ENCODE data around the gene NRXN2. TPM values are rescaled to one million over a fixed set of nuclear protein-coding genes. Genes with fewer than 3 reads are reported as not detected.
A peak's percentile ranks its signal among the peaks of the same experiment; 100 is the strongest.
"Not testable (repeated sequence)": the region's sequence is repeated elsewhere in the genome, so short reads cannot be mapped to it uniquely, and the experiment has no call there.

Gene NRXN2
- polyA plus RNA-seq, 3 donors = 13.1 to 25.8 (median 23.4) TPM

GRCh38 chr11:64569300-64569970 is 153.6 kb downstream of the NRXN2 start:
- no peak for DNase-seq (ENCODE audit: extremely low read depth in 1 of 11, low read depth in 9 of 11, low spot score in 4 of 11)

- DNase-seq (ENCODE audit: extremely low read depth in 1 of 11, low read depth in 9 of 11, low spot score in 4 of 11) = no peak
Measured at GRCh38 chr11:64568584-64569140, 154.3 kb downstream of the NRXN2 start.

- DNase-seq (ENCODE audit: extremely low read depth in 1 of 11, low read depth in 9 of 11, low spot score in 4 of 11) = no peak
Measured at GRCh38 chr11:64568041-64568571, 154.9 kb downstream of the NRXN2 start.

- DNase-seq (ENCODE audit: extremely low read depth in 1 of 11, low read depth in 9 of 11, low spot score in 4 of 11) = no peak
Measured at GRCh38 chr11:64566915-64567891, 155.8 kb downstream of the NRXN2 start.

- DNase-seq (ENCODE audit: extremely low read depth in 1 of 11, low read depth in 9 of 11, low spot score in 4 of 11) = peak in 8 of 11 donors; percentile 61 to 86 (median 74)
Measured at GRCh38 chr11:64566042-64566914, 156.7 kb downstream of the NRXN2 start.

GRCh38 chr11:64564947-64565889 is 157.8 kb downstream of the NRXN2 start:
- no peak for DNase-seq (ENCODE audit: extremely low read depth in 1 of 11, low read depth in 9 of 11, low spot score in 4 of 11)

- DNase-seq (ENCODE audit: extremely low read depth in 1 of 11, low read depth in 9 of 11, low spot score in 4 of 11) = no peak
Measured at GRCh38 chr11:64564419-64564818, 158.6 kb downstream of the NRXN2 start.

- no peak for DNase-seq (ENCODE audit: extremely low read depth in 1 of 11, low read depth in 9 of 11, low spot score in 4 of 11)
Measured at GRCh38 chr11:64563966-64564365, 159.0 kb downstream of the NRXN2 start.

GRCh38 chr11:64562723-64563351 is 160.2 kb downstream of the NRXN2 start:
- no peak for DNase-seq (ENCODE audit: extremely low read depth in 1 of 11, low read depth in 9 of 11, low spot score in 4 of 11)

GRCh38 chr11:64561984-64562722 is 160.8 kb downstream of the NRXN2 start:
- DNase-seq (ENCODE audit: extremely low read depth in 1 of 11, low read depth in 9 of 11, low spot score in 4 of 11) = no peak

- DNase-seq (ENCODE audit: extremely low read depth in 1 of 11, low read depth in 9 of 11, low spot score in 4 of 11) = not testable (repeated sequence)
Measured at GRCh38 chr11:64561429-64561828, 161.6 kb downstream of the NRXN2 start.

GRCh38 chr11:64560941-64561340 is 162.1 kb downstream of the NRXN2 start:
- DNase-seq (ENCODE audit: extremely low read depth in 1 of 11, low read depth in 9 of 11, low spot score in 4 of 11) = no peak

GRCh38 chr11:64560139-64560771 is 162.7 kb downstream of the NRXN2 start:
- no peak for DNase-seq (ENCODE audit: extremely low read depth in 1 of 11, low read depth in 9 of 11, low spot score in 4 of 11)

GRCh38 chr11:64559351-64560138 is 163.5 kb downstream of the NRXN2 start:
- DNase-seq (ENCODE audit: extremely low read depth in 1 of 11, low read depth in 9 of 11, low spot score in 4 of 11) = no peak

- no peak for DNase-seq (ENCODE audit: extremely low read depth in 1 of 11, low read depth in 9 of 11, low spot score in 4 of 11)
Measured at GRCh38 chr11:64558869-64559268, 164.1 kb downstream of the NRXN2 start.

Measured in renal cortex interstitium (tissue), 11 donors.